ENCODE measurements around the gene PSPH. TPM values are rescaled to one million over a fixed set of nuclear protein-coding genes. Genes with fewer than 3 reads are reported as not detected.

The PSPH gene
- total RNA-seq, 1 experiment from 2014 or later, result 111 TPM

DNA sequence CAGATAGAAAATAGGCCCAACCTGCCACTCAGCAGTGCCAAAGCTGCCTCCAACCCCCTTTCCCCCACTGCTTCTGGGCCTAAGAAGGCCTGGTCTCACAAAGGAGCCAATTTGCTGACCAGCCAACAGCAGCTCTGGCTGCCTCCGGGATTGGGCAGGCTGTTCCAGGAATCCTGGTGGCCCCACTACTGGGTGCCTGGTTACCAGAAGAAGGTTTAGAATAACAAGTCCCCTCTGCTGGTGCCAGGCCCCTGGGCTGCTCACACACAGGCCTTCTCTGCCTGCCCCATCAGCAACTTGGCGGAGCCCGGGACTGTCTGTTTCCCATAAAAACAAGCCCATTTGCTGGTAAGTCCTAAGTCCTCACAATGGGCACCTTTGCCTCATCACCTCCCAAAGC lies 40.3 kb upstream of the PSPH start:
- Histone ChIP-seq H3K36me3 (ENCODE audit: control insufficient read depth, insufficient read depth, low read length) (no peaks in the 10 kb centered on the region; the same call in 1 of the 2 replicates), H3K4me3 (ENCODE audit: low read depth, low read length) (no peak overlapping the region), H3K4me1 (no peaks in the 10 kb centered on the region), H3K27me3 (replicated peaks; ENCODE audit: control insufficient read depth, insufficient read depth, low read length) (no peaks in the 10 kb centered on the region), H3K9me3 (no peaks in the 10 kb centered on the region)
- H3K4me1 Mint-ChIP-seq (ENCODE audit: low read depth, unreplicated experiment), result no peaks in the 10 kb centered on the region
- TF ChIP-seq, protein P1, sequence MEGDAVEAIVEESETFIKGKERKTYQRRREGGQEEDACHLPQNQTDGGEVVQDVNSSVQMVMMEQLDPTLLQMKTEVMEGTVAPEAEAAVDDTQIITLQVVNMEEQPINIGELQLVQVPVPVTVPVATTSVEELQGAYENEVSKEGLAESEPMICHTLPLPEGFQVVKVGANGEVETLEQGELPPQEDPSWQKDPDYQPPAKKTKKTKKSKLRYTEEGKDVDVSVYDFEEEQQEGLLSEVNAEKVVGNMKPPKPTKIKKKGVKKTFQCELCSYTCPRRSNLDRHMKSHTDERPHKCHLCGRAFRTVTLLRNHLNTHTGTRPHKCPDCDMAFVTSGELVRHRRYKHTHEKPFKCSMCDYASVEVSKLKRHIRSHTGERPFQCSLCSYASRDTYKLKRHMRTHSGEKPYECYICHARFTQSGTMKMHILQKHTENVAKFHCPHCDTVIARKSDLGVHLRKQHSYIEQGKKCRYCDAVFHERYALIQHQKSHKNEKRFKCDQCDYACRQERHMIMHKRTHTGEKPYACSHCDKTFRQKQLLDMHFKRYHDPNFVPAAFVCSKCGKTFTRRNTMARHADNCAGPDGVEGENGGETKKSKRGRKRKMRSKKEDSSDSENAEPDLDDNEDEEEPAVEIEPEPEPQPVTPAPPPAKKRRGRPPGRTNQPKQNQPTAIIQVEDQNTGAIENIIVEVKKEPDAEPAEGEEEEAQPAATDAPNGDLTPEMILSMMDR (IDR thresholded peaks at IDR 0.05; ENCODE audit: insufficient read depth in 1 of 2, low read depth in 1 of 2, low read length in 1 of 2, severe bottlenecking in 1 of 2, unreplicated experiment in 1 of 2), result no peak
- H3K36me3 Mint-ChIP-seq (ENCODE audit: insufficient read depth, unreplicated experiment), result peaks cover 18% of the 10 kb centered on the region
- no peaks in the 10 kb centered on the region for H3K27me3 Mint-ChIP-seq (ENCODE audit: insufficient read depth, unreplicated experiment)
- ChIA-PET CTCF (no interaction called here), POLR2A (no interaction called here)
- no peaks in the 10 kb centered on the region for H3K9me3 Mint-ChIP-seq (ENCODE audit: unreplicated experiment)
- DNase-seq, result no peak
- H3K4me3 Mint-ChIP-seq (ENCODE audit: unreplicated experiment), result no peak overlapping the region
- no peak overlapping the region for H3K27ac Mint-ChIP-seq (ENCODE audit: unreplicated experiment)
- intact Hi-C loops (cut with micrococcal nuclease; ENCODE audit: unreplicated experiment), result no loop called here
- BruUV-seq (replicated peaks), result no TSS peak

DNA sequence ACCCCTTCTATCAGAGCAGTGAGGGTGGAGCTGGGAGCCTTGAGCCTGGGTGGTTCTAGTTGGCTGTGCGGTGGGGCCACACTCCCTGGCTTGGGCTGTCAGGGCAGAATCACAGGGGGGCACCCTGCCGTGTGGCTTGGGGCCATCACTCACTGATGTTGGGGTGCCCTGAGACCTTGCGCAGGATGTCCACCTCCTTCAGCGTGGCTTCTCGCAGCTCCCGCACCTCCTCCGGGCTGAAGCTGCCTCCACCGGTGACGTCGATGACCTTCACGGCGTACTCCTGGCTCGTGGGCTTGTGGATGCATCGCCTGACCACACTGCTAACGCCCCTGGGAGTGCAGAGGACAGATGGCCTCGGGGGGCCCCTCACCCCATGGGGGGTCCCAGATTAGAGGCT lies 36.2 kb upstream of the PSPH start:
- no peak overlapping the region for H3K4me3 ChIP-seq (ENCODE audit: low read depth, low read length)
- no peak for DNase-seq
- no peaks in the 10 kb centered on the region for H3K27me3 Mint-ChIP-seq (ENCODE audit: insufficient read depth, unreplicated experiment)
- no peaks in the 10 kb centered on the region for H3K9me3 ChIP-seq
- intact Hi-C loops (cut with micrococcal nuclease; ENCODE audit: unreplicated experiment), result no loop called here
- no peaks in the 10 kb centered on the region; the same call in 1 of the 2 replicates for H3K36me3 ChIP-seq (ENCODE audit: control insufficient read depth, insufficient read depth, low read length)
- no peak overlapping the region for H3K27ac Mint-ChIP-seq (ENCODE audit: unreplicated experiment)
- H3K4me1 ChIP-seq, result no peaks in the 10 kb centered on the region
- ChIA-PET CTCF (no interaction called here), POLR2A (no interaction called here)
- no peaks in the 10 kb centered on the region for H3K9me3 Mint-ChIP-seq (ENCODE audit: unreplicated experiment)
- TF ChIP-seq, protein P1 (IDR thresholded peaks at IDR 0.05; ENCODE audit: insufficient read depth in 1 of 2, low read depth in 1 of 2, low read length in 1 of 2, severe bottlenecking in 1 of 2, unreplicated experiment in 1 of 2), result no peak
- no peaks in the 10 kb centered on the region for H3K27me3 ChIP-seq (replicated peaks; ENCODE audit: control insufficient read depth, insufficient read depth, low read length)
- BruUV-seq (replicated peaks), result no TSS peak
- no peak overlapping the region for H3K4me3 Mint-ChIP-seq (ENCODE audit: unreplicated experiment)
- H3K4me1 Mint-ChIP-seq (ENCODE audit: low read depth, unreplicated experiment), result no peaks in the 10 kb centered on the region
- peaks cover 12% of the 10 kb centered on the region for H3K36me3 Mint-ChIP-seq (ENCODE audit: insufficient read depth, unreplicated experiment)

DNA sequence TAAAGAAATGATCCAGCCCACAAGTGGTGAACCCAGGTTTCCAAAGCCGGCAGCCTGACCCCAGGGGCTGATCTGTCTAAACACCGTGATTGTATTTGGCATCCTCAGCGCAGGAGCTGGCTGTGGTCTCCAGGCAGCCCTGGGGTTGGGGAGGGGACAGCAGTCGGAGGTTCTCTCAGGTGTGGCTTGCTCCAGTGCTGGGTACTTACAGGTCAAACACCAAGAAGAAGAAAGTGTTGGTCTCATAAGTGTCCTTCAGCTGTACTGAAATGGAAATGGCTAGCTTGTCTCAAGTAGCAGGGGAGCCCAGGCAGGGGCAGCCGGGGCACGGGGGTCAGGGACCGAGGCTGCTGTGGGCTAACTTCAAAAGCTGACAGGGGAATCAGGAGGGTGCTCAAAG lies 35.5 kb upstream of the PSPH start:
- Mint-ChIP-seq H3K27me3 (ENCODE audit: insufficient read depth, unreplicated experiment) (no peaks in the 10 kb centered on the region), H3K4me1 (ENCODE audit: low read depth, unreplicated experiment) (no peaks in the 10 kb centered on the region), H3K27ac (ENCODE audit: unreplicated experiment) (no peak overlapping the region), H3K36me3 (ENCODE audit: insufficient read depth, unreplicated experiment) (peaks cover 12% of the 10 kb centered on the region), H3K4me3 (ENCODE audit: unreplicated experiment) (no peak overlapping the region), H3K9me3 (ENCODE audit: unreplicated experiment) (no peaks in the 10 kb centered on the region)
- ChIA-PET CTCF (no interaction called here), POLR2A (no interaction called here)
- BruUV-seq (replicated peaks), result no TSS peak
- DNase-seq, result no peak
- no peaks in the 10 kb centered on the region for H3K27me3 ChIP-seq (replicated peaks; ENCODE audit: control insufficient read depth, insufficient read depth, low read length)
- intact Hi-C loops (cut with micrococcal nuclease; ENCODE audit: unreplicated experiment), result no loop called here
- no peaks in the 10 kb centered on the region for H3K9me3 ChIP-seq
- H3K36me3 ChIP-seq (ENCODE audit: control insufficient read depth, insufficient read depth, low read length), result no peaks in the 10 kb centered on the region; the same call in 1 of the 2 replicates
- TF ChIP-seq, protein P1 (IDR thresholded peaks at IDR 0.05; ENCODE audit: insufficient read depth in 1 of 2, low read depth in 1 of 2, low read length in 1 of 2, severe bottlenecking in 1 of 2, unreplicated experiment in 1 of 2), result no peak
- no peak overlapping the region for H3K4me3 ChIP-seq (ENCODE audit: low read depth, low read length)
- no peaks in the 10 kb centered on the region for H3K4me1 ChIP-seq

Data from Caco-2 (cell line).